MM.1S (cell line): ENCODE data around the gene TMEM163.

Experiments
- DNase-seq: peaks from one replicate; pipeline ENCODE4 v3.0.0-alpha.2; 2015
- H2AFZ ChIP-seq: fragments of 300-600 bp; sonication (generic); 2 replicates; pipeline ENCODE4 v1.6.0; 2016; ENCODE audit warnings: antibody characterized with exemption, low read length
- H3F3A ChIP-seq: fragments of 300-600 bp; sonication (generic); 2 replicates; pipeline ENCODE4 v1.6.1; 2016; ENCODE audit warnings: mild to moderate bottlenecking, antibody characterized with exemption, low read length, moderate library complexity, mixed read lengths; ENCODE audit not compliant: insufficient read depth
- H3K27ac ChIP-seq: fragments of 300-600 bp; sonication (generic); 2 replicates; pipeline ENCODE4 v1.5.1; 2016; ENCODE audit warnings: mild to moderate bottlenecking, low read length
- H3K27me3 ChIP-seq: fragments of 300-600 bp; sonication (generic); replicated peaks from 2 replicates; pipeline ENCODE4 v1.6.0; 2016; ENCODE audit warnings: low read length; ENCODE audit not compliant: insufficient read depth
- H3K36me3 ChIP-seq: fragments of 300-600 bp; sonication (generic); replicated peaks from 2 replicates; pipeline ENCODE4 v1.6.1; 2016; ENCODE audit warnings: mild to moderate bottlenecking, low read length, mixed read lengths; ENCODE audit not compliant: insufficient read depth
- H3K4me1 ChIP-seq: fragments of 300-600 bp; sonication (generic); 2 replicates; pipeline ENCODE4 v1.6.1; 2016; ENCODE audit warnings: low read length, mixed read lengths
- H3K4me2 ChIP-seq: fragments of 300-600 bp; sonication (generic); 2 replicates; pipeline ENCODE4 v1.6.0; 2016; ENCODE audit warnings: low read depth, low read length
- H3K4me3 ChIP-seq: fragments of 300-600 bp; sonication (generic); 2 replicates; pipeline ENCODE4 v1.5.1; 2016; ENCODE audit warnings: low read length, mixed read lengths
- H3K79me2 ChIP-seq: fragments of 300-600 bp; sonication (generic); 2 replicates; pipeline ENCODE4 v1.6.1; 2016; ENCODE audit warnings: mixed run types, low read length, mixed read lengths
- H3K9ac ChIP-seq: fragments of 300-600 bp; sonication (generic); 2 replicates; pipeline ENCODE4 v1.6.1; 2016; ENCODE audit warnings: low read length, mixed read lengths
- H3K9me2 ChIP-seq: fragments of 300-600 bp; sonication (generic); replicated peaks from 2 replicates; pipeline ENCODE4 v1.6.1; 2016; ENCODE audit warnings: mild to moderate bottlenecking, low read length, mixed read lengths; ENCODE audit not compliant: insufficient read depth
- H3K9me3 ChIP-seq: fragments of 300-600 bp; sonication (generic); replicated peaks from 2 replicates; pipeline ENCODE4 v1.6.1; 2016; ENCODE audit warnings: mild to moderate bottlenecking, low read length, mixed read lengths; ENCODE audit not compliant: insufficient read depth
- H4K20me1 ChIP-seq: fragments of 300-600 bp; sonication (generic); 2 replicates; pipeline ENCODE4 v1.6.1; 2016; ENCODE audit warnings: mild to moderate bottlenecking, low read length, moderate library complexity, mixed read lengths; ENCODE audit not compliant: insufficient read depth
- CTCF ChIP-seq: fragments of 300-600 bp; sonication (generic); IDR thresholded peaks from 2 replicates; pipeline ENCODE4 v1.5.1; 2016; ENCODE audit warnings: antibody characterized with exemption, low read length, mixed read lengths
- EZH2 ChIP-seq: fragments of 300-600 bp; sonication (generic); optimal IDR thresholded peaks from 2 replicates; pipeline ENCODE3; 2017; ENCODE audit warnings: low read depth, mild to moderate bottlenecking, antibody characterized with exemption, low read length, mixed read lengths
- EZH2phosphoT487 ChIP-seq: fragments of 300-600 bp; sonication (generic); IDR thresholded peaks from 2 replicates; pipeline ENCODE4 v1.6.1; 2018; ENCODE audit warnings: antibody characterized with exemption, low read length

Gene TMEM163

DNA sequence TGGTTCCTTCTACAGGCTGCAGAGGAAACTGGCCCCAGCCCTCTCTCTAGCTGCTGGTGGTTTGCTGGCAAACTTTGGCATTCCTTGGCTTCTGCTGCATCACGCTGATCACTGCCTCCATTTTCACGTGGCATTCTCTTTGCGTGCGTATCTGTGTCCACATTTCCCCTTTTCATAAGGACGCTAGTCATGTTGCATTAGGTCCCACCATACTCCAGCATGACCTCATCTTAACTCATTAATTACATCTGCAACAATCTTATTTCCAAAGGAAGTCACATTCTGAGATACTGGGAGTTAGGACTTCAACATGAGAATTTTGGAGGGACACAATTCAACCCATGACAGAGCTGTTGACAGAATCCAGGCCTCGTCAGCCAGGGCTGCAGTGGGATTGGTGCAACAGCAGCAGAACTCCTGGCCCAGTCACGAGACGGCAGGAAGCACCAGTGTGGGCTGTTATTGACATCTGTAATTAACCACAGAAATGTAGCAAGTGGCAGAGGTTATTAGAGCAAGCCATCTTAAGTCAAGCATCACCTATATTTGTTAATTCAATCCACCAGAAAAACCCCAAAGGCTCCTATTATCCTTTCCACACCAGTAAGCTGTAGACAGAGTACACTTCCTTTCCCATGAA is 132.4 kb downstream of the TMEM163 start:
- Histone ChIP-seq H3K4me2 (no peak overlapping the region), H3K27me3 (no peaks in the 10 kb centered on the region), H4K20me1 (no peaks in the 10 kb centered on the region), H2AFZ (no peak overlapping the region), H3K79me2 (no peaks in the 10 kb centered on the region), H3K4me3 (no peak overlapping the region), H3K27ac (no peak overlapping the region), H3K4me1 (peaks cover 7% of the 10 kb centered on the region; the same call in 1 of the 2 replicates), H3K36me3 (no peaks in the 10 kb centered on the region), H3K9me3 (no peaks in the 10 kb centered on the region), H3K9me2 (no peaks in the 10 kb centered on the region), H3F3A (no peaks in the 10 kb centered on the region), H3K9ac (no peak overlapping the region)
- TF ChIP-seq CTCF, result no peak
- TF ChIP-seq EZH2phosphoT487, result no peak
- TF ChIP-seq EZH2, result no peak
- no peak for DNase-seq

DNA sequence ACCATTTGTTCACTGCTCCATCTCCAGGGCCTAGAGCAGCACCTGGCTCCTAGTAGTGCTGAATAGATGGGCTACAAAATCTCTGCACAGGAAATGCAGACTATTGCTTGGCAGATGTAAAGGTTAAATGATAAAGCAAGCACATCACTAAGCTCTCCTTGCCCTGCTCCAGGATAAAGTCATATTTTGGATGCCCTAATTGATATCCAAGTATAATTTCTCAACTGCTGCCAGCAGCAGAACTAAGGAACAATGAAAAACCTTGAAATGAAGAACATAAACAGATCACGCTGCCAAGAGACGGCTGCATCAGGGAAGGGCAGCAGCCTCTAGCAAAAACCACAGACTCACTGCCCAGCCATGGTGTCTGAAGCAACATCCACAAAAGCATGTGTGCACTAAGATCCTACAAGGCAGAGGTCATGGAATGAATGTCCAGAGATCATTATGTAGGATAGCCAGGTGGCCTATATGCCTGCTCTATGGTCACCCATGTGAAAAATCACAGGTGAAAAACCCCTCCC is 134.7 kb downstream of the TMEM163 start:
- Histone ChIP-seq H3K79me2 (no peaks in the 10 kb centered on the region), H3K4me1 (peaks cover 7% of the 10 kb centered on the region; the same call in 1 of the 2 replicates), H3K9me3 (no peaks in the 10 kb centered on the region), H3K9ac (no peak overlapping the region), H3K27ac (no peak overlapping the region), H3K4me2 (no peak overlapping the region), H3K9me2 (no peaks in the 10 kb centered on the region), H3K27me3 (no peaks in the 10 kb centered on the region), H4K20me1 (no peaks in the 10 kb centered on the region), H3F3A (no peaks in the 10 kb centered on the region), H3K4me3 (no peak overlapping the region), H3K36me3 (no peaks in the 10 kb centered on the region), H2AFZ (no peak overlapping the region)
- no peak for DNase-seq
- no peak for TF ChIP-seq CTCF
- TF ChIP-seq EZH2phosphoT487, result no peak
- no peak for TF ChIP-seq EZH2

DNA sequence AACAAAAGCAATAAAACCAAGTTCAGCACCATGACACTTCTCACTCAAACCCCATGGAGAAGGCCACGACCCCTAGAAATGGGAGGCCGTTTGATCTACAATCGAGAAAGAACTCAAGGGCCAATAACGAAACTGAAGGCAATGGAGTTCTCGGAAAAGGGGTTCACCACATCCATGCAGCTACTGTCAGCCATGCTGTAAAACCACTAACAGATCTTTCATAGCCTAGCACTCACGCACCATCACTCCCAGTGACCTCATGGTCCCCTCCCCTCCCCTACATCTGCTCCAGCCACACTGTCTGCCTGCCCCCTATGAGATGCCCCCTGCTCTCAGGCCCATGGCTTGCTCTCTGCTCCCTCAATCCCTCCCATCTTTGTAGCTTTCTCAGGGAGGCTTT is 135.3 kb downstream of the TMEM163 start:
- H3K4me2 ChIP-seq, result no peak overlapping the region
- H3F3A ChIP-seq, result no peaks in the 10 kb centered on the region
- H3K27me3 ChIP-seq, result no peaks in the 10 kb centered on the region
- peaks cover 7% of the 10 kb centered on the region; the same call in 1 of the 2 replicates for H3K4me1 ChIP-seq
- H4K20me1 ChIP-seq, result no peaks in the 10 kb centered on the region
- H3K9me3 ChIP-seq, result no peaks in the 10 kb centered on the region
- no peak overlapping the region for H3K9ac ChIP-seq
- no peak overlapping the region for H3K27ac ChIP-seq
- no peaks in the 10 kb centered on the region for H3K36me3 ChIP-seq
- no peak overlapping the region for H2AFZ ChIP-seq
- no peak overlapping the region for H3K4me3 ChIP-seq
- TF ChIP-seq CTCF (no peak), EZH2 (no peak), EZH2phosphoT487 (no peak)
- no peak for DNase-seq
- H3K79me2 ChIP-seq, result no peaks in the 10 kb centered on the region
- no peaks in the 10 kb centered on the region for H3K9me2 ChIP-seq
